Stimulated activated CD8-positive, alpha-beta memory T cell treated with anti-CD3 and anti-CD28 coated beads, Interleukin-15, amount 100 ng/mL, for 24 hours (primary cell): Measurements from ENCODE around the gene LPIN3.
A peak's percentile ranks its signal among the peaks of the same experiment; 100 is the strongest.
"Not testable (repeated sequence)": the region's sequence is repeated elsewhere in the genome, so short reads cannot be mapped to it uniquely, and the experiment has no call there.

Source experiments
- DNase-seq: peaks from one replicate; pipeline ENCODE4 v3.0.0-alpha.2; 2020; ENCODE audit warnings: low read depth

LPIN3 gene

DNA sequence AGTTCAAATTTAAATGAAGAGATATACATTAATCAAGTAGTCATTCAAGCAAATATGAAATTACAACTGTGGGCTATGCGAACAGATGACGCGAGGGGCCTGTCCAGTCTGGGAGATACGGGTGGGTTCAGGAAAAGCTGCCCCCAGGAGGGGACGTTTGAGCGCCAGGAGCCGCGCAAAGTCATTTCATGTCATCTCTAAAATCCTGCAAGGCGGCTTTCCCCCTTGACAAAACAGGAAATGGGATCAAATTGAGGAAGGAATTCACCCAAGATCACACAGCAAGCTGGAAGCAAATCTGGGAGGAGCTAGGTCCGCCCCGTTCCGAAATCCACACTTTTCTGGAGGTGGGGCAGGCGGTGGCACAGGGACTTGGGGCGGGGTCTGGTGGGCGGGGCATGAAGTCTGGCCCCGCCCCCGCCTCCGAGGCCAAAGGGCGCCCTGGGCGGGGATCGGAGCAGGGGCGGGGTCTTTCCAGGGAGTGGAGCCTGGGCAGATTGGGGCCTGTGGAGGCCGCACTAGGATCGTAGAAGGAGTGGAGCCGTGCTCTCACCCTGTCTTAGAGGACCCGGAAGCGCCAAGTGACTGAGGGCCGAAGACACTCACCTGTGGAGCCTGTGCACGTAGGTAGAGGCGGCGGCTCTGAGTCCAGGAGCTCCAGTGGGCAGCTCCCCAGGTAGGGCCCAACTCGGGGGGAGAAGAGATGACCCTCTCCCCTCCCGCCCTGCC lies at the start of gene LPIN3:
Gene LPIN3, plus strand, starts transcription at position 495 of the 729 bp plus-strand sequence. CDS start 4,983 bp downstream, outside the sequence.
- peak; percentile 29 for DNase-seq

DNA sequence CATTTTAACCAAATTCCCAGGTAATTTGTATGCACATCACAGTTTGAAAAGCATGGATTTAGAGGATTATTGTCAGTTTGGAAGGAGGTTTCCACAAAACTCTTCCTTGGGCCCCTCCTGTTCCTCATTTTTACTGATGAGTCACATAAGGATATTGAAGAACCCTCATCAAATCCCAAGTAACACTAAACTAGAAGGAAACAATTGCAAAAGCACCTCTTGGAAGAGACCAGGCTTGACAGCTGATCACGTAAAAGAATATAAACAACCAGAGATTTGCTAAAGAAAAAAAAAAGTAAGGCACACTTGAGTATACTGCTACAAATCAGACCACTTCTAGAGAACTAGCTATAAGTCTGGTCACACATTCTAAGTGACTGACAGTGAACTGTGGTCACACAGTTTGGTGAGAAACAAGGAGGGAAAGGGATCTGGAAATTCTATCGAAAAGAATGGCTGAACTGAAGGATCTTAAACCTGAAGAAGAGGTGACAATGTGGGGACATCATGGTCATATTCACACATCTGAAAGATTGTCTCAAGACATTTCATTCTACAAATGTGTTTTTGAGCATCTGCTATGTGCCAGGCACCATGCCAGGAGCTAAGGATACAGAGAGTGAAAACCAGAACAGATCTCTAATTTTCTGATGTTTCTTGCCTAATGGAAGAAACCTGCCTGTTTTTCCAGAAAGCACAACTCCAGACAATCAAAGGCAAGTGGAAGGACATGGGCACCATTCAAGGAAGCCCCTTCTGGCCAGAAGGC lies 47.2 kb upstream of the LPIN3 start:
- no peak for DNase-seq

- no peak for DNase-seq
These were observed 40.7 kb upstream of the LPIN3 start for GRCh38 chr20:41299899-41300298.

- DNase-seq, result no peak
These were observed 40.2 kb upstream of the LPIN3 start for GRCh38 chr20:41300383-41300782.

GRCh38 chr20:41300886-41301285 lies 39.7 kb upstream of the LPIN3 start:
- no peak for DNase-seq

DNA sequence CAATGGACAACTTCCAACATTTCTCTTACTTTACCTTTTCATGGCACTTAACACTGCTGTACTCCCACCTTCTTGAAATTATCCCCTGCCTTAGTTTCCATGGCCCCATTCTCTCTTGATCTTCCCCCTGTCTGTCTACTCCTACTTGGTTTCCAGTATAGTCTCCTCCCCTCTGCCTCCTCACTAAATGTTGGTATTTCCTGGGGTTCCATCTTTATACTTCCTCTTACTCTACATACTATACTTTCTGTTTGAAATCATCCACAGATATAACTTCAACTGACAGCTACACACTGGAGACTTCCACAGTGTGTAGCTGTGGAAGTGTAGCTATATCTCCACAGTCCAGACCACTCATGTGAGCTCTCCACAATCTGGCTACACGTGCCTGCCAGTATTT lies 36.6 kb upstream of the LPIN3 start:
- no peak for DNase-seq

DNA sequence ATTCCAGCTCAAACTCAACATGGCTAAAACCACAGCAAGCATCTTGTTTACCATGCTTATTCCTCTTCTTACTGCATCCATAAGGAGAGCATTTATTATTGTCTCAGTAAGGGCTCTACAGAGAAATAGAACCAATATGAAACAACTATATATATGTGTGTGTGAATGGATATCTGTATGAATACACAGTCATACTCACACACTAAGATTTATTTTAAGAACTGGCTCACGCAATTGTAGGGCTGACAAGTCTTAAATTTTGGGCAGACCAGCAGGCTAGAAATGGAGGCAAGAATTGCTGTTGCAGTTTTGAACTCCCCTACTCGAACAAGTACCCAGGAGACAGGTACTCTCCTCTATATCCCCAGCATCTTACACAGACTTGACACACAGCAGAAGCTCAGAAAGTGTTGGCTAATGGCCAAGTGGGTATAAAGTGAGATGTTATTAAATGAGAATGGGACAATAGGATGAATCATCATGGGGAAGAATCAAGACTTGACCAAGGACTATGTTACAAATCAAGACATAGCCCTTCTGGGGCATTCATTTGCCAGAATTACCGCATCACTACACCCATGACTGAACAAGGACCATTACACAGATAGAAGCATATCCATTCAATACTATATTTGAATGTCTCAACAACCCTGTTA lies 36.1 kb upstream of the LPIN3 start:
- DNase-seq, result no peak

GRCh38 chr20:41306061-41306727 lies 34.4 kb upstream of the LPIN3 start:
- DNase-seq, result no peak

GRCh38 chr20:41307021-41307420 lies 33.6 kb upstream of the LPIN3 start:
- no peak for DNase-seq

- no peak for DNase-seq
These were observed 32.3 kb upstream of the LPIN3 start for GRCh38 chr20:41308290-41308711.

GRCh38 chr20:41308726-41309413 lies 31.8 kb upstream of the LPIN3 start:
- DNase-seq, result no peak

DNA sequence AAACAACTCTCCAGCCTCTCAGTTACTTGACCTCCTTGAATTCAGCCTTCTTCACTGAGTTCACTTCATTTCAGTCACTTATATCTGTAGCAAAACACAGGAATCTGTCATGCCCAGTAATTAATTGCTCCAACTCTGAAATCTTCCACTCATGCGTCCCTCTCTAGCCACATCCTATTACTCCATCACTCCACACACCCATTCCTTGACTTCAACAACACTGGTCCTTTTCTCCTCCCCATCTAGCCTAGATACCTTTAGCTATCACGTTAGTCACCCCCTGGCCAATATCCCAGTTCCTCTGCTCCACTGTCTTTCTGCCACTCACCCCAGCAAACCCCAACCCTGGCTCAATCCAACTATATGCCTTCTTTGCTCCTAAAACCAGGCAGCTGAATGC lies 30.8 kb upstream of the LPIN3 start:
- DNase-seq, result no peak

DNA sequence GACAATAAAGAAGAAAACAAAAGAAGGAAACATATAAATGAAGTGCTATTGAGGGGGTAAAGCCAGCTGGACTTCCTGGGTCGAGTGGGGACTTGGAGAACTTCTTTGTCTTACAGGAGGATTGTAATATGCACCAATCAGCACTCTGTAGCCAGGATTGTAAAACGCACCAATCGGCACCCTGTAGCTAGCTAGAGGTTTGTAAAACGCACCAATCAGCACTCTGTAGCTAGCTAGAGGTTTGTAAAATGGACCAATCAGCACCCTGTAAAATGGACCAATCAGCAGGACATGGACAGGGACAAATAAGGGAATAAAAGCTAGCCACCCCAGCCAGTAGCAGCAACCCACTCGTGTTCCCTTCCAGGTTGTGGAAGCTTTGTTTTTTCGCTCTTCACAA lies 28.6 kb upstream of the LPIN3 start:
- not testable (repeated sequence) for DNase-seq

DNA sequence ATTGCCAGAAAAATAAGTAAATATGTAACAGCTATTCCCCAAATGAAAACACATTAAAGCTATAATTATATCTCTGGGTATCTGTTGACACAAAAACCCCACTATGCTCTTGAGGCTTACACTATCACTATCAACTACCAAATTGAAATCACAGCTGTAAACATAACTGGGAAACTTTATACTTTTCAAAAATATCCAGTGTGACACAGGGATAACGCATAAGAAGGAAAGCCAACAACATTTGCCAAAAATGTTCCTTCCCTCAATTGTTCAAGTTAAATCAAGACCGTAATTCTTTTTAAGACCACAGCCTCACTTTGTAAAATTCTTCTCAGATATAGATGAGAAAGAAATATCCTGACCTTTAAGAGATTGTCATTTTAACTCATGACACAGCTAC lies 26.2 kb upstream of the LPIN3 start:
- no peak for DNase-seq

GRCh38 chr20:41316051-41316450 lies 24.6 kb upstream of the LPIN3 start:
- DNase-seq, result no peak

- DNase-seq, result peak; percentile 55
These were observed 23.7 kb upstream of the LPIN3 start for GRCh38 chr20:41316602-41317545.

DNA sequence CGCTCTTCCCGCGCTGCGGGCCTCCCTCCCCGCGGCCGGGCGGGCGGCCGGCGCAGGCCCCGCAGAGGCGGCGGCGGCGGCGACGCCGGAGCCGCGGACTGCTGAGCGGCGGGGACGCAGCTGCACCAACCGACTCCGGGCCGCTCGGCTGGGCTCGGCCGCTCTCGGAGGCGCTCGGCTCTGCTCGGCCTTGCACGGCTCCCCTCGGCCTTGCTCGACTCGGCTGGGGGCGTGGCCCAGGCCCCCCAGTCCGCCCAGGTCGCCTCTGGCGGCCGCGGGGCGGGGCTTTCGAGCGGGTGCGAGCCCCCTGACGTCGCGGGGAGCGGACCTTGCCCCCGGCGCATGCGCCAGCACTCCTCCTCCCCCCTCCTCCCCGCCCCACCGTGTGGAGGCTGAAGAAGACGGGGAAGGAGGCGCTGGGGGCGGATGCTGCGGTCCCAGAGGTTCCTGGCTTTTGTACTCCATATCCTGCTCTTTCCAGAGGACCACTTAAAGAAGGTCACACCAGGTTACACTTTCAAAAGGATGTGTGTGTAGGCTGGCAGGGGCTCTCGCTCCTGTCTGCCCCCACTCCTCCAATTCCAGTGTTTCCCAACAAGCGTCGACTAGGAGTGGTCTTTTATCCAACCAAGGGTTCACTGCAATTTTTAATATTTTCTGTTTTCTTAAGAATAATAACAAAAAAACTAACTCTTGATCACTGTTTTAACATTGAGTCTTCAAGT lies 22.9 kb upstream of the LPIN3 start, which contains the start of gene ZHX3:
Gene ZHX3, minus strand, starts transcription at position 186 of the 725 bp plus-strand sequence. CDS start 112,815 bp downstream, outside the sequence.
- peak; percentile 88 for DNase-seq

DNA sequence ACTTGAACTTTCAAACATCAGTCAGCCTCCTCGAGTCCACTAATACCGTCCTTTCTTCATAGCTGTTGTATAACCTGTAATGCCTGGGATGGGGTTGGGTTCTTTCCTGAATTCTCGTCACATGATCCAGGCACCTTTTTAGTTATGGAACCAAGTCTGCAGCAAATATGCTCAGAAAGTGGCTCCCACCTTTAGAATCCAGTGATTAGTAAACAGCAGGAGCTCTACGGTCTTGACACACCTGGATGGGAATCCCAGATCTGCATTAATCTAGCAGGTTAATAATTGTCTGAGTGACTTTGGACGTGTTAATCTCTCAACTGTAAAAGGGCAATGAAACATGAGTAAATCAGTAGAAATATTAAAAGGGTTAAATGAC lies 22.4 kb upstream of the LPIN3 start:
- DNase-seq, result no peak

GRCh38 chr20:41320441-41320840 lies 20.2 kb upstream of the LPIN3 start:
- DNase-seq, result no peak

DNA sequence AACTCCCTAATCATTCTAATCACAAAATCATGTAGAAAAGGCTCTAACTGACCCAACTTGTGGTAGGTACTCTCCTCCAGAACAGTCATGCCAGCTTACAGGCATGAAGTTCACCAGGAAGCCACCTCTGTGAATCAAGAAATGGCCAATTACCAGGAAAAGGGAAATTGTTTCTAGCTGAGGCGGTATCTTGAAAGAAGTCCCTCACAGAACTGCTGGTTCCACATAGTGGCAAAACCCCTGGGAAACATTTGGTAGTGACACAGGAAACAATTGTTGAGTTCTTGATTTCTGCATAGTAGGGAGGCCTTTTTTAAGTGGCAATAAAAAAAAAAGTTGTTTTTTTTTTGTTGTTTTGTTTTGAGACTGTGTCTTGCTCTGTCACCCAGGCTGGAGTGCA lies 19.6 kb upstream of the LPIN3 start:
- DNase-seq, result no peak
